IPS-NIHi7 (cell line): ENCODE measurements around the gene TTL.
"Not testable (repeated sequence)": the region's sequence is repeated elsewhere in the genome, so short reads cannot be mapped to it uniquely, and the experiment has no call there.

Experiments used
- DNase-seq: peaks from one replicate; pipeline ENCODE4 v3.0.0; 2012; ENCODE audit warnings: mixed read lengths; ENCODE audit errors: extremely low spot score

TTL gene

GRCh38 chr2:112520234-112520783 lies 38.4 kb downstream of the TTL start:
- no peak for DNase-seq

GRCh38 chr2:112523291-112523777 lies 41.4 kb downstream of the TTL start:
- no peak for DNase-seq

GRCh38 chr2:112524276-112524675 lies 42.3 kb downstream of the TTL start:
- DNase-seq = not testable (repeated sequence)

- DNase-seq = no peak
These were observed 46.6 kb downstream of the TTL start for GRCh38 chr2:112528541-112528940.

GRCh38 chr2:112529757-112530156 lies 47.8 kb downstream of the TTL start:
- DNase-seq = no peak

- DNase-seq = no peak
These were observed 48.8 kb downstream of the TTL start for GRCh38 chr2:112530728-112531127.

- DNase-seq = no peak
These were observed 52.9 kb downstream of the TTL start for GRCh38 chr2:112534826-112535225.

- not testable (repeated sequence) for DNase-seq
These were observed 54.7 kb downstream of the TTL start for GRCh38 chr2:112536665-112537064.

GRCh38 chr2:112539306-112539705 lies 57.4 kb downstream of the TTL start:
- DNase-seq = no peak

- no peak for DNase-seq
These were observed 59.0 kb downstream of the TTL start for GRCh38 chr2:112540906-112541305.

- peak; percentile 81 for DNase-seq
These were observed 59.6 kb downstream of the TTL start for GRCh38 chr2:112541315-112542122.

GRCh38 chr2:112542123-112542983 lies 60.4 kb downstream of the TTL start, which contains the start of gene POLR1B:
POLR1B (plus strand) TSS chr2:112542465; CDS start chr2:112542495, 30 bp downstream.
- DNase-seq = peak; percentile 85

- no peak for DNase-seq
These were observed 61.2 kb downstream of the TTL start for GRCh38 chr2:112542984-112543661.

- DNase-seq = no peak
These were observed 65.4 kb downstream of the TTL start for GRCh38 chr2:112547333-112547732.

GRCh38 chr2:112548980-112549379 lies 67.0 kb downstream of the TTL start:
- DNase-seq = no peak

- DNase-seq = no peak
These were observed 84.1 kb downstream of the TTL start for GRCh38 chr2:112566104-112566503.

- not testable (repeated sequence) for DNase-seq
These were observed 84.6 kb downstream of the TTL start for GRCh38 chr2:112566508-112566907.

- no peak for DNase-seq
These were observed 90.0 kb downstream of the TTL start for GRCh38 chr2:112572005-112572404.

GRCh38 chr2:112577756-112578155 lies 95.8 kb downstream of the TTL start:
- DNase-seq = peak; percentile 26

GRCh38 chr2:112579241-112579640 lies 97.3 kb downstream of the TTL start:
- DNase-seq = no peak

- DNase-seq = no peak
These were observed 98.1 kb downstream of the TTL start for GRCh38 chr2:112580084-112580483.

GRCh38 chr2:112582314-112582746 lies 100.4 kb downstream of the TTL start:
- no peak for DNase-seq
